ENCODE measurements around the gene PKD1.
A peak's percentile ranks its signal among the peaks of the same experiment; 100 is the strongest.

PKD1 gene

GRCh38 chr16:2047330-2048115 lies 88.2 kb downstream of the PKD1 start, which contains the start of the genes NTHL1 and TSC2 (continued):
- TF ChIP-seq, protein P1, sequence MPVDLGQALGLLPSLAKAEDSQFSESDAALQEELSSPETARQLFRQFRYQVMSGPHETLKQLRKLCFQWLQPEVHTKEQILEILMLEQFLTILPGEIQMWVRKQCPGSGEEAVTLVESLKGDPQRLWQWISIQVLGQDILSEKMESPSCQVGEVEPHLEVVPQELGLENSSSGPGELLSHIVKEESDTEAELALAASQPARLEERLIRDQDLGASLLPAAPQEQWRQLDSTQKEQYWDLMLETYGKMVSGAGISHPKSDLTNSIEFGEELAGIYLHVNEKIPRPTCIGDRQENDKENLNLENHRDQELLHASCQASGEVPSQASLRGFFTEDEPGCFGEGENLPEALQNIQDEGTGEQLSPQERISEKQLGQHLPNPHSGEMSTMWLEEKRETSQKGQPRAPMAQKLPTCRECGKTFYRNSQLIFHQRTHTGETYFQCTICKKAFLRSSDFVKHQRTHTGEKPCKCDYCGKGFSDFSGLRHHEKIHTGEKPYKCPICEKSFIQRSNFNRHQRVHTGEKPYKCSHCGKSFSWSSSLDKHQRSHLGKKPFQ (tag by site-specific recombination; IDR thresholded peaks at IDR 0.05) = 0 out of 2 replicates have a peak, but pooled peaks have one; percentile 38
- TF ChIP-seq ZNF830 (tag by site-specific recombination; IDR thresholded peaks at IDR 0.05; ENCODE audit: low read depth) = no peak
- no peak for TF ChIP-seq ZNF292 (tag by site-specific recombination; IDR thresholded peaks at IDR 0.05; ENCODE audit: borderline replicate concordance, low read depth)
- TF ChIP-seq ZNF585B (tag by site-specific recombination; IDR thresholded peaks at IDR 0.05) = no peak
- TF ChIP-seq, protein P2, sequence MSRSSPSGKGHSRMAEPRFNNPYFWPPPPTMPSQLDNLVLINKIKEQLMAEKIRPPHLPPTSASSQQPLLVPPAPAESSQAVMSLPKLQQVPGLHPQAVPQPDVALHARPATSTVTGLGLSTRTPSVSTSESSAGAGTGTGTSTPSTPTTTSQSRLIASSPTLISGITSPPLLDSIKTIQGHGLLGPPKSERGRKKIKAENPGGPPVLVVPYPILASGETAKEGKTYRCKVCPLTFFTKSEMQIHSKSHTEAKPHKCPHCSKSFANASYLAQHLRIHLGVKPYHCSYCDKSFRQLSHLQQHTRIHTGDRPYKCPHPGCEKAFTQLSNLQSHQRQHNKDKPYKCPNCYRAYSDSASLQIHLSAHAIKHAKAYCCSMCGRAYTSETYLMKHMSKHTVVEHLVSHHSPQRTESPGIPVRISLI (tag by site-specific recombination; IDR thresholded peaks at IDR 0.05) = no peak
- TF ChIP-seq ZNF560 (tag by site-specific recombination; IDR thresholded peaks at IDR 0.05; ENCODE audit: borderline replicate concordance) = no peak
- TF ChIP-seq BCL11B (tag by site-specific recombination; IDR thresholded peaks at IDR 0.05; ENCODE audit: low read depth) = peak; percentile 56; the same call in 1 of the 2 replicates
- TF ChIP-seq, protein P3, sequence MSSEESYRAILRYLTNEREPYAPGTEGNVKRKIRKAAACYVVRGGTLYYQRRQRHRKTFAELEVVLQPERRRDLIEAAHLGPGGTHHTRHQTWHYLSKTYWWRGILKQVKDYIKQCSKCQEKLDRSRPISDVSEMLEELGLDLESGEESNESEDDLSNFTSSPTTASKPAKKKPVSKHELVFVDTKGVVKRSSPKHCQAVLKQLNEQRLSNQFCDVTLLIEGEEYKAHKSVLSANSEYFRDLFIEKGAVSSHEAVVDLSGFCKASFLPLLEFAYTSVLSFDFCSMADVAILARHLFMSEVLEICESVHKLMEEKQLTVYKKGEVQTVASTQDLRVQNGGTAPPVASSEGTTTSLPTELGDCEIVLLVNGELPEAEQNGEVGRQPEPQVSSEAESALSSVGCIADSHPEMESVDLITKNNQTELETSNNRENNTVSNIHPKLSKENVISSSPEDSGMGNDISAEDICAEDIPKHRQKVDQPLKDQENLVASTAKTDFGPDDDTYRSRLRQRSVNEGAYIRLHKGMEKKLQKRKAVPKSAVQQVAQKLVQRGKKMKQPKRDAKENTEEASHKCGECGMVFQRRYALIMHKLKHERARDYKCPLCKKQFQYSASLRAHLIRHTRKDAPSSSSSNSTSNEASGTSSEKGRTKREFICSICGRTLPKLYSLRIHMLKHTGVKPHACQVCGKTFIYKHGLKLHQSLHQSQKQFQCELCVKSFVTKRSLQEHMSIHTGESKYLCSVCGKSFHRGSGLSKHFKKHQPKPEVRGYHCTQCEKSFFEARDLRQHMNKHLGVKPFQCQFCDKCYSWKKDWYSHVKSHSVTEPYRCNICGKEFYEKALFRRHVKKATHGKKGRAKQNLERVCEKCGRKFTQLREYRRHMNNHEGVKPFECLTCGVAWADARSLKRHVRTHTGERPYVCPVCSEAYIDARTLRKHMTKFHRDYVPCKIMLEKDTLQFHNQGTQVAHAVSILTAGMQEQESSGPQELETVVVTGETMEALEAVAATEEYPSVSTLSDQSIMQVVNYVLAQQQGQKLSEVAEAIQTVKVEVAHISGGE (tag by site-specific recombination; conservative IDR thresholded peaks at IDR 0.05; ENCODE audit: low read depth) = peak; percentile 95
- TF ChIP-seq ZNF335 (tag by site-specific recombination; conservative IDR thresholded peaks at IDR 0.05) = peak; percentile 85
- TF ChIP-seq ZNF121 (tag by site-specific recombination; IDR thresholded peaks at IDR 0.05) = no peak
- TF ChIP-seq, protein P4, sequence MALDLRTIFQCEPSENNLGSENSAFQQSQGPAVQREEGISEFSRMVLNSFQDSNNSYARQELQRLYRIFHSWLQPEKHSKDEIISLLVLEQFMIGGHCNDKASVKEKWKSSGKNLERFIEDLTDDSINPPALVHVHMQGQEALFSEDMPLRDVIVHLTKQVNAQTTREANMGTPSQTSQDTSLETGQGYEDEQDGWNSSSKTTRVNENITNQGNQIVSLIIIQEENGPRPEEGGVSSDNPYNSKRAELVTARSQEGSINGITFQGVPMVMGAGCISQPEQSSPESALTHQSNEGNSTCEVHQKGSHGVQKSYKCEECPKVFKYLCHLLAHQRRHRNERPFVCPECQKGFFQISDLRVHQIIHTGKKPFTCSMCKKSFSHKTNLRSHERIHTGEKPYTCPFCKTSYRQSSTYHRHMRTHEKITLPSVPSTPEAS (tag by site-specific recombination; IDR thresholded peaks at IDR 0.05) = 0 out of 2 replicates have a peak, but pooled peaks have one; percentile 15
- no peak for TF ChIP-seq ZNF654 (tag by site-specific recombination; IDR thresholded peaks at IDR 0.05; ENCODE audit: low read depth)
- TF ChIP-seq, protein P5, sequence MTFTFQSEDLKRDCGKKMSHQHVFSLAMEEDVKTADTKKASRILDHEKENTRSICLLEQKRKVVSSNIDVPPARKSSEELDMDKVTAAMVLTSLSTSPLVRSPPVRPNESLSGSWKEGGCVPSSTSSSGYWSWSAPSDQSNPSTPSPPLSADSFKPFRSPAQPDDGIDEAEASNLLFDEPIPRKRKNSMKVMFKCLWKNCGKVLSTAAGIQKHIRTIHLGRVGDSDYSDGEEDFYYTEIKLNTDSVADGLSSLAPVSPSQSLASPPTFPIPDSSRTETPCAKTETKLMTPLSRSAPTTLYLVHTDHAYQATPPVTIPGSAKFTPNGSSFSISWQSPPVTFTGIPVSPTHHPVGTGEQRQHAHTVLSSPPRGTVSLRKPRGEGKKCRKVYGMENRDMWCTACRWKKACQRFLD (tag by site-specific recombination; IDR thresholded peaks at IDR 0.05) = no peak
- TF ChIP-seq, protein P6, sequence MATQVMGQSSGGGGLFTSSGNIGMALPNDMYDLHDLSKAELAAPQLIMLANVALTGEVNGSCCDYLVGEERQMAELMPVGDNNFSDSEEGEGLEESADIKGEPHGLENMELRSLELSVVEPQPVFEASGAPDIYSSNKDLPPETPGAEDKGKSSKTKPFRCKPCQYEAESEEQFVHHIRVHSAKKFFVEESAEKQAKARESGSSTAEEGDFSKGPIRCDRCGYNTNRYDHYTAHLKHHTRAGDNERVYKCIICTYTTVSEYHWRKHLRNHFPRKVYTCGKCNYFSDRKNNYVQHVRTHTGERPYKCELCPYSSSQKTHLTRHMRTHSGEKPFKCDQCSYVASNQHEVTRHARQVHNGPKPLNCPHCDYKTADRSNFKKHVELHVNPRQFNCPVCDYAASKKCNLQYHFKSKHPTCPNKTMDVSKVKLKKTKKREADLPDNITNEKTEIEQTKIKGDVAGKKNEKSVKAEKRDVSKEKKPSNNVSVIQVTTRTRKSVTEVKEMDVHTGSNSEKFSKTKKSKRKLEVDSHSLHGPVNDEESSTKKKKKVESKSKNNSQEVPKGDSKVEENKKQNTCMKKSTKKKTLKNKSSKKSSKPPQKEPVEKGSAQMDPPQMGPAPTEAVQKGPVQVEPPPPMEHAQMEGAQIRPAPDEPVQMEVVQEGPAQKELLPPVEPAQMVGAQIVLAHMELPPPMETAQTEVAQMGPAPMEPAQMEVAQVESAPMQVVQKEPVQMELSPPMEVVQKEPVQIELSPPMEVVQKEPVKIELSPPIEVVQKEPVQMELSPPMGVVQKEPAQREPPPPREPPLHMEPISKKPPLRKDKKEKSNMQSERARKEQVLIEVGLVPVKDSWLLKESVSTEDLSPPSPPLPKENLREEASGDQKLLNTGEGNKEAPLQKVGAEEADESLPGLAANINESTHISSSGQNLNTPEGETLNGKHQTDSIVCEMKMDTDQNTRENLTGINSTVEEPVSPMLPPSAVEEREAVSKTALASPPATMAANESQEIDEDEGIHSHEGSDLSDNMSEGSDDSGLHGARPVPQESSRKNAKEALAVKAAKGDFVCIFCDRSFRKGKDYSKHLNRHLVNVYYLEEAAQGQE (tag by site-specific recombination; IDR thresholded peaks at IDR 0.05) = 0 out of 2 replicates have a peak, but pooled peaks have one; percentile 22
- no peak for TF ChIP-seq ZNF776 (tag by site-specific recombination; IDR thresholded peaks at IDR 0.05; ENCODE audit: borderline replicate concordance)
- peak; percentile 72 for TF ChIP-seq KLF10 (tag by site-specific recombination; IDR thresholded peaks at IDR 0.05)
- TF ChIP-seq ZNF747 (tag by site-specific recombination; IDR thresholded peaks at IDR 0.05) = no peak
- TF ChIP-seq, protein P7, sequence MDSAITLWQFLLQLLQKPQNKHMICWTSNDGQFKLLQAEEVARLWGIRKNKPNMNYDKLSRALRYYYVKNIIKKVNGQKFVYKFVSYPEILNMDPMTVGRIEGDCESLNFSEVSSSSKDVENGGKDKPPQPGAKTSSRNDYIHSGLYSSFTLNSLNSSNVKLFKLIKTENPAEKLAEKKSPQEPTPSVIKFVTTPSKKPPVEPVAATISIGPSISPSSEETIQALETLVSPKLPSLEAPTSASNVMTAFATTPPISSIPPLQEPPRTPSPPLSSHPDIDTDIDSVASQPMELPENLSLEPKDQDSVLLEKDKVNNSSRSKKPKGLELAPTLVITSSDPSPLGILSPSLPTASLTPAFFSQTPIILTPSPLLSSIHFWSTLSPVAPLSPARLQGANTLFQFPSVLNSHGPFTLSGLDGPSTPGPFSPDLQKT (IDR thresholded peaks at IDR 0.05; ENCODE audit: borderline replicate concordance, low read depth, low read length) = peak; percentile 84; the same call in 1 of the 2 replicates
- no peak for TF ChIP-seq ZNF211 (tag by site-specific recombination; IDR thresholded peaks at IDR 0.05; ENCODE audit: low read depth)
- no peak for TF ChIP-seq ZNF571 (tag by site-specific recombination; IDR thresholded peaks at IDR 0.05)
- TF ChIP-seq ZNF146 (tag by site-specific recombination; IDR thresholded peaks at IDR 0.05) = no peak
- TF ChIP-seq ZNF626 (tag by site-specific recombination; IDR thresholded peaks at IDR 0.05) = no peak
